H1 (cell line): ENCODE measurements around the gene PBX1. TPM values are rescaled to one million over a fixed set of nuclear protein-coding genes. Genes with fewer than 3 reads are reported as not detected.

Experiments
- CTCF ChIA-PET: fragments of 300-600 bp; sonication (Branson Sonifier 250); formaldehyde crosslinking; loops from one replicate; lab custom pipeline; 2021; ENCODE audit not compliant: partially characterized antibody; lab: Charles Lee
- POLR2A ChIA-PET: fragments of 300-600 bp; sonication (Branson Sonifier 250); formaldehyde crosslinking; loops from one replicate; lab custom pipeline; 2021; ENCODE audit warnings: inconsistent platforms; ENCODE audit not compliant: partially characterized antibody; lab: Charles Lee
- DNase-seq, 2 experiments: peaks; one replicate each; pipeline versions ENCODE4 v3.0.0 to v3.0.0-alpha.2; 2010 to 2022; ENCODE audit warnings: low spot score in 2 of 2, low read depth in 1 of 2, mixed read lengths in 1 of 2
- FAIRE-seq: peaks from 2 replicates; lab custom pipeline; 2011; peaks lifted over from hg19 to GRCh38; lab: Jason Lieb, UNC
- H2AFZ ChIP-seq: 2 replicates; pipeline ENCODE4 v1.8.1; 2012; ENCODE audit warnings: low read length, inconsistent platforms
- H2AK5ac ChIP-seq: 2 replicates; pipeline ENCODE4 v1.6.1; 2013; ENCODE audit warnings: low read depth, low read length
- H2BK120ac ChIP-seq: replicated peaks from 2 replicates; pipeline ENCODE3; 2013; ENCODE audit warnings: low read depth, low read length, inconsistent platforms
- H2BK12ac ChIP-seq: 2 replicates; pipeline ENCODE4 v1.6.1; 2013; ENCODE audit warnings: low read depth, low read length
- H2BK15ac ChIP-seq: 2 replicates; pipeline ENCODE4 v1.6.1; 2013; ENCODE audit warnings: low read length
- H2BK20ac ChIP-seq: 2 replicates; pipeline ENCODE4 v1.6.1; 2013; ENCODE audit warnings: low read length
- H2BK5ac ChIP-seq: 2 replicates; pipeline ENCODE4 v1.6.1; 2013; ENCODE audit warnings: low read depth, low read length
- H3K14ac ChIP-seq: 2 replicates; pipeline ENCODE4 v1.6.1; 2013; ENCODE audit warnings: inconsistent platforms; ENCODE audit not compliant: insufficient read length
- H3K18ac ChIP-seq: 2 replicates; pipeline ENCODE4 v1.6.1; 2013; ENCODE audit warnings: low read length; ENCODE audit errors: extremely low read depth
- H3K23ac ChIP-seq: 2 replicates; pipeline ENCODE4 v1.6.1; 2013; ENCODE audit warnings: inconsistent platforms; ENCODE audit not compliant: insufficient read length
- H3K23me2 ChIP-seq: 2 replicates; pipeline ENCODE4 v1.6.1; 2013; ENCODE audit warnings: low read depth, low read length
- H3K27ac ChIP-seq: 2 replicates; pipeline ENCODE4 v1.6.1; 2011; ENCODE audit warnings: low read depth, low read length, inconsistent platforms
- H3K27me3 ChIP-seq, 4 experiments: replicated peaks in 1 of 4; 1 replicate in 1 of 4; 2 replicates in 3 of 4; pipeline versions ENCODE4 v1.6.1 to v1.8.1; 2011 to 2013; ENCODE audit warnings: low read length in 3 of 4, mild to moderate bottlenecking in 3 of 4, inconsistent platforms in 2 of 4, mixed read lengths in 2 of 4, moderate library complexity in 1 of 4; ENCODE audit not compliant: control insufficient read depth in 3 of 4, insufficient read depth in 3 of 4; ENCODE audit errors: extremely low read depth in 1 of 4
- H3K36me3 ChIP-seq, 4 experiments: 2 replicates each; pipeline versions ENCODE4 v1.6.1 to v1.8.1; 2011 to 2013; ENCODE audit warnings: mild to moderate bottlenecking in 4 of 4, low read length in 3 of 4, moderate library complexity in 2 of 4, control low read depth in 1 of 4, inconsistent platforms in 1 of 4; ENCODE audit not compliant: insufficient read depth in 4 of 4, control insufficient read depth in 2 of 4
- H3K4ac ChIP-seq: replicated peaks from 2 replicates; pipeline ENCODE3; 2013; ENCODE audit warnings: low read length, low read depth, mixed read lengths, inconsistent platforms; ENCODE audit not compliant: insufficient read length
- H3K4me1 ChIP-seq, 4 experiments: replicated peaks in 1 of 4; 1 replicate in 1 of 4; 2 replicates in 3 of 4; pipeline versions ENCODE4 v1.6.1 to v1.8.1; 2011 to 2013; ENCODE audit warnings: low read length in 3 of 4, inconsistent platforms in 2 of 4, mixed read lengths in 1 of 4; ENCODE audit not compliant: insufficient read depth in 4 of 4, control insufficient read depth in 3 of 4
- H3K4me2 ChIP-seq, 2 experiments: 2 replicates each; pipeline versions ENCODE4 v1.6.1 to v1.8.1; 2011 to 2013; ENCODE audit warnings: low read depth in 2 of 2, low read length in 2 of 2, control low read depth in 1 of 2, inconsistent platforms in 1 of 2, mild to moderate bottlenecking in 1 of 2; ENCODE audit not compliant: insufficient read depth in 1 of 2
- H3K4me3 ChIP-seq, 4 experiments: fragments of 200-600, 300-600 bp in 1 of 4; sonication (generic), shearing (Covaris generic), sonication (Bioruptor Twin) in 1 of 4; 2 replicates each; pipeline versions ENCODE4 v1.5.1 to v1.8.1; 2011 to 2016; ENCODE audit warnings: low read length in 4 of 4, low read depth in 3 of 4, control low read depth in 2 of 4, inconsistent platforms in 2 of 4, mild to moderate bottlenecking in 2 of 4, mixed read lengths in 1 of 4, moderate library complexity in 1 of 4; ENCODE audit not compliant: insufficient read depth in 2 of 4; ENCODE audit errors: extremely low read depth in 1 of 4
- H3K56ac ChIP-seq: replicated peaks from 2 replicates; pipeline ENCODE3; 2013; ENCODE audit warnings: low read depth, mild to moderate bottlenecking, mixed read lengths, low read length, inconsistent platforms; ENCODE audit not compliant: insufficient read length
- H3K79me1 ChIP-seq: 2 replicates; pipeline ENCODE4 v1.6.1; 2013; ENCODE audit warnings: low read depth, low read length, control low read depth
- H3K79me2 ChIP-seq, 2 experiments: 2 replicates each; pipeline versions ENCODE4 v1.6.1 to v1.8.1; 2012 to 2013; ENCODE audit warnings: low read length in 2 of 2, mild to moderate bottlenecking in 2 of 2, inconsistent platforms in 1 of 2; ENCODE audit not compliant: insufficient read depth in 2 of 2, control insufficient read depth in 1 of 2
- H3K9ac ChIP-seq, 4 experiments: replicated peaks in 1 of 4; 1 replicate in 1 of 4; 2 replicates in 3 of 4; pipeline versions ENCODE4 v1.6.1 to v1.8.1; 2011 to 2013; ENCODE audit warnings: low read depth in 3 of 4, low read length in 3 of 4, control low read depth in 2 of 4, mild to moderate bottlenecking in 2 of 4, moderate library complexity in 2 of 4, inconsistent platforms in 1 of 4; ENCODE audit errors: extremely low read depth in 1 of 4
- H3K9me3 ChIP-seq, 2 experiments: 2 replicates each; pipeline versions ENCODE4 v1.6.1 to v1.8.1; 2012 to 2013; ENCODE audit warnings: mild to moderate bottlenecking in 2 of 2, moderate library complexity in 2 of 2, control low read depth in 1 of 2, inconsistent platforms in 1 of 2, low read depth in 1 of 2, low read length in 1 of 2, mixed read lengths in 1 of 2; ENCODE audit not compliant: insufficient read depth in 2 of 2
- H4K20me1 ChIP-seq, 2 experiments: replicated peaks in 1 of 2; 2 replicates each; pipeline versions ENCODE3 to v1.8.1; 2011 to 2013; ENCODE audit warnings: inconsistent platforms in 2 of 2, low read length in 2 of 2, mild to moderate bottlenecking in 1 of 2; ENCODE audit not compliant: insufficient read depth in 2 of 2, control insufficient read depth in 1 of 2
- H4K5ac ChIP-seq: 2 replicates; pipeline ENCODE4 v1.6.1; 2013; ENCODE audit warnings: low read length, low read depth, mixed read lengths, inconsistent platforms; ENCODE audit not compliant: insufficient read length
- H4K8ac ChIP-seq: 2 replicates; pipeline ENCODE4 v1.8.0; 2013; ENCODE audit warnings: mild to moderate bottlenecking, moderate library complexity, low read length, inconsistent platforms; ENCODE audit not compliant: insufficient read depth; ENCODE audit errors: extremely low read depth
- H4K91ac ChIP-seq: replicated peaks from 2 replicates; pipeline ENCODE3; 2013; ENCODE audit warnings: low read length, mixed read lengths, inconsistent platforms; ENCODE audit not compliant: insufficient read length
- POLR2A ChIP-seq, 2 experiments: IDR thresholded peaks; 1 replicate in 1 of 2; 2 replicates in 1 of 2; pipeline ENCODE4 v1.6.1; 2011; ENCODE audit warnings: low read depth in 2 of 2, low read length in 2 of 2, mild to moderate bottlenecking in 2 of 2; ENCODE audit errors: control extremely low read depth in 1 of 2
- WGBS, 2 experiments: shearing (Covaris generic) in 1 of 2; methylation state at CpG; one replicate each; pipeline versions ENCODE4 v1.1.6 to v1.1.7; 2013 to 2015; ENCODE audit warnings: low lambda C conversion rate in 2 of 2, mixed read lengths in 2 of 2, inconsistent platforms in 1 of 2, low coverage in 1 of 2, missing lambda C conversion rate in 1 of 2; ENCODE audit not compliant: insufficient replicate concordance in 2 of 2, insufficient coverage in 1 of 2, insufficient read length in 1 of 2; ENCODE audit errors: extremely low coverage in 1 of 2, missing lambda C conversion rate in 1 of 2; 5-methylcytosine and 5-hydroxymethylcytosine counted together
- polyA plus RNA-seq, 7 experiments: library from polyadenylated mRNA; depleted of rRNA in 3 of 7; stranded (reverse) in 5 of 7; unstranded in 2 of 7; fragments of >200 nt in 5 of 7; fragments of 200-250 nt in 2 of 7; gene quantifications; 1 replicate in 5 of 7; 2 replicates in 1 of 7; 4 replicates in 1 of 7; pipeline versions ENCODE4 v1.2.1 to v1.2.3, GENCODE V29; 2011 to 2013; ENCODE audit warnings: missing spikeins in 2 of 7, mixed read lengths in 2 of 7
- total RNA-seq: library from RNA; stranded (reverse); fragmentation: NEBNext Ultra II Directional; extraction: Animal tissue kit (Norgen Biotek cat#: 25700); gene quantifications from 2 replicates; pipeline ENCODE4 v1.2.1, GENCODE V29; 2021

Gene PBX1
- total and polyA plus RNA-seq, 2 of the 8 experiments (the other 6 are each of a cell fraction or from before 2014, with no cell fraction given) = 87.4 to 124 TPM

GRCh38 chr1:164583196-164583595, 24.2 kb downstream of the PBX1 start:
- ChIA-PET CTCF (interaction anchor here (0.7 to 1.4 kb wide), 2 partner anchors 34 to 39 kb away, joined by 3 to 6 read pairs; no protein-coding TSS in a partner anchor), POLR2A (interaction anchor here (0.6 to 1.7 kb wide), 4 partner anchors 19 to 1267 kb away, joined by 3 to 8 read pairs (median 4); partner anchors contain the start of gene PBX1)
- Histone ChIP-seq H3K9me3 (no peaks in the 10 kb centered on the region), H3K4me2 (peak overlapping the region; percentile 43 to 66), H3K79me1 (peaks cover 11% of the 10 kb centered on the region), H3K27me3 (no peaks in the 10 kb centered on the region), H2BK5ac (no peak overlapping the region), H4K91ac (no peak overlapping the region), H2BK15ac (no peak overlapping the region), H2AFZ (no peak overlapping the region), H3K4me1 (peaks cover 19 to 55% (median 42%) of the 10 kb centered on the region in 4 experiments), H3K23ac (no peak overlapping the region), H3K56ac (no peak overlapping the region), H2BK20ac (no peak overlapping the region), H3K9ac (no peak overlapping the region), H3K14ac (no peak overlapping the region), H3K18ac (no peak overlapping the region), H3K36me3 (peaks cover 0 to 27% (median 6%) of the 10 kb centered on the region in 4 experiments; a peak in 5 of 8 replicates), H2BK12ac (no peak overlapping the region), H3K23me2 (no peaks in the 10 kb centered on the region; the same call in 1 of the 2 replicates), H2BK120ac (no peak overlapping the region), H2AK5ac (no peak overlapping the region), H3K79me2 (peaks cover 25 to 95% of the 10 kb centered on the region in 2 experiments), H4K5ac (no peak overlapping the region), H3K4me3 (peak overlapping the region in 1 of 4 experiments; percentile 34; a peak in 2 of 8 replicates), H3K4ac (no peak overlapping the region), H4K8ac (no peak overlapping the region), H3K27ac (no peak overlapping the region), H4K20me1 (peaks cover 2 to 18% of the 10 kb centered on the region in 2 experiments)
- WGBS, 2 experiments = 27% methylated on average over 1 of the region's 1 CpG; no CpG with 5 or more reads in 1 of the 2 experiments
- peak; percentile 48 for FAIRE-seq
- DNase-seq = no peak
- no peak for TF ChIP-seq POLR2A (IDR thresholded peaks at IDR 0.05; ENCODE audit: control extremely low read depth in 1 of 2, low read depth in 2 of 2, low read length in 2 of 2)
